GM19438 (cell line): ENCODE measurements around the gene P2RX1.

Experiments
- ATAC-seq: cut with Tn5 transposase; IDR thresholded peaks from one replicate; pipeline ENCODE4 v1.9.1; 2021; ENCODE audit warnings: low read depth; ENCODE audit not compliant: unreplicated experiment

P2RX1 gene

GRCh38 chr17:3907483-3908216, 8.6 kb downstream of the P2RX1 start:
- no peak for ATAC-seq

GRCh38 chr17:3906881-3907280, 9.4 kb downstream of the P2RX1 start:
- ATAC-seq = no peak

- ATAC-seq = no peak
Observed at GRCh38 chr17:3905017-3905520, 11.2 kb downstream of the P2RX1 start.

DNA sequence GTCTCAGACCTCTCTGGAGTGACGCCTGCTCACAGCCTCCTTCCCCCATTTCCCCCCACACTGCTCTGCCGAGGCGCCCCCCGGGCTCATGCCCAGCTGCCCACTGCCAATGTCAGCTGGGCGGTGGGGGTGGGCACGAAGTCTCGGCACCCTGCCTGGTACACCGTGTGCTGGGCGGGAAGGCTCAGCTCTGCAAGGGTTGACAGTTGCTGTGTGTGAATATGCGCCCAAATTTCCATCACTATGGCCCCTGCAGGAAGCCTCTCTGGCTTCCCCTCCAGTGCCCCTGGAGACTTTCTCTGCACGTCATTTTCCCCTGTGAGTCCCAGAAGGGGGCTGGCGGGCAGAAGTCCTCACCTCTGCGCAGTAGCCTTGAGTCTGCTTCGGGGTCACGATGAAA, 11.8 kb downstream of the P2RX1 start:
- ATAC-seq = no peak

DNA sequence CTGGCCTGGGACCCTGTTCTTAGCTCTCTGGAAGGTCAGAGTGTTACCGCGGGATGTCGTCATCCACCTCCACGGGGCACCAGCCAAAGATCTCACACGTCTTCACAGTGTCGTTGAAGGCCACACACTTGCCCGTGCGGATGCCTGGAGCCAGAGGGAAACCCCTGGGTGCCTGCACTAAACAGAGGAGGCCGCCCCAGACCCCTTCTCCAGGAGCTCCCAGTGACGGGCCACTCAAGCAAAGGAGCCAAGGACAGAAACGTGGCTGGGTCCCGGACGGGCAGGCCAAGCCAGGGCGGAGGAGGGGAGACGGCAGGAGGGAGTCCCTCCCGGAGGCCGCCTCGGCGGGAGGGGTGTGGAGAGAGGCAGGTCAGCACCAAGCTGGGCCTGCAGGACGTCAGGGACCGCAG, 12.4 kb downstream of the P2RX1 start:
- no peak for ATAC-seq

- ATAC-seq = no peak
Observed at GRCh38 chr17:3903051-3903825, 13.0 kb downstream of the P2RX1 start.

DNA sequence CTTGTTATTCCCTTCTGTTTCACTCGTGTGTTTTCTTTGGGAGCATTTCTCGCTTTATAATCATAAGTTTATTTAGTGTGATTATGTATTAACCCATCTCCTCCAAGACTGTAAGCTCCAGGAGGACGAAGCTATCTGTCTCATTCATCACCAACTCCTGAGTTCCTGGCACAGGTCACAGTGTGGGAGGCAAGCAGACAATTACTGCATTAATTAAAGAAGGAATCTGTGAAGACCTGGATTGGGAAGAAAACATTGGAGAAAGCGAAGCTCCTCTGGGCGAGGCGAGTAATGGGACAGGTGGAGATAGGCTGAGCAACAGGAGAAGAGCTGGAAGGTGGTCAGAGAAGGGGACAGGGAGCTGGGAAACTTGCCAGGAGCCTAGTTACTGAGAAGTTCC, 15.6 kb downstream of the P2RX1 start:
- ATAC-seq = no peak

- ATAC-seq = no peak
Observed at GRCh38 chr17:3897731-3898130, 18.5 kb downstream of the P2RX1 start.

GRCh38 chr17:3896968-3897235, 19.4 kb downstream of the P2RX1 start:
- ATAC-seq = no peak

- ATAC-seq = no peak
Observed at GRCh38 chr17:3896108-3896967, 19.9 kb downstream of the P2RX1 start.

- ATAC-seq = no peak
Observed at GRCh38 chr17:3895354-3895753, 20.9 kb downstream of the P2RX1 start.

- no peak for ATAC-seq
Observed at GRCh38 chr17:3894911-3895343, 21.3 kb downstream of the P2RX1 start.

GRCh38 chr17:3894188-3894587, 22.1 kb downstream of the P2RX1 start:
- no peak for ATAC-seq

- ATAC-seq = no peak
Observed at GRCh38 chr17:3893720-3894116, 22.5 kb downstream of the P2RX1 start.

DNA sequence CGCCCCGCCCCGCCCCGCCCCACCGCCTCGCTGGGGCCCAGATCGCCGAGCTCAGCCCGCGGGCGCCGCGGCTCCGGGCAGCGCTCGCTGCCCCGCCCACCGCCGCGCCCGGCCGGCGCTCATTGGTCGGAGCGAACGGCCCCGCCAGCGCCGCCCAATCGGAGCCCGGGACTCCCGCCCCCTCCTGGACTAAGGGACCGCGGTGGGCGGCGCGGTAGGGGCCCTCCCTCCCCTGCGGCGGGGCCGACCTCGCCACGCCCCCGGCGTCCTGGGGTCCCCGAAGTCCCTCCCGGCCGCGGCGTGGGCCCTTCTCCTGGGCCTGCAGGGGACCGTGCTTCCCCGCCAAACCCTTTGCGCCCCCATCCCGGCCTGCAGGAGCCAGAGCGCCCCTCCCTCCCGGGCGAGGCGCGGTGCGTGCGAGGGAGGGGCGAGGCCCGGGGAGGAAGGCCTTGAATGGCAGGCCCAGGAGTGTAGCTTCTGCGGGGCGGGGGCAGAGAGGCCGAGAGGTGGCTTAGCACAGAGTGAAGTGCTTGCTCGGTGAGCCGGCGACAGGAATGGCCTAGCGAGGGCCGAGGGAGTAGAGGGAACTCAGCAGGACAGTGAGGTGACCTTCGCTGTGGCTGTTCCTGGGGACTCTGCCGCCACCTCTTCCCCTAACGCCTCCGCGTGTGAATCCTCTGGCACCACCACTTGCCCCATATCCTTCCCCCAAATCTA, 23.1 kb downstream of the P2RX1 start, which contains the start of gene CAMKK1:
TSS of gene CAMKK1 (minus strand) at position 51 of the 717 bp plus-strand sequence. CDS start 7,366 bp downstream, outside the sequence.
- ATAC-seq = peak; percentile 88

- peak; percentile 16 for ATAC-seq
Observed at GRCh38 chr17:3892095-3892998, 23.9 kb downstream of the P2RX1 start.

DNA sequence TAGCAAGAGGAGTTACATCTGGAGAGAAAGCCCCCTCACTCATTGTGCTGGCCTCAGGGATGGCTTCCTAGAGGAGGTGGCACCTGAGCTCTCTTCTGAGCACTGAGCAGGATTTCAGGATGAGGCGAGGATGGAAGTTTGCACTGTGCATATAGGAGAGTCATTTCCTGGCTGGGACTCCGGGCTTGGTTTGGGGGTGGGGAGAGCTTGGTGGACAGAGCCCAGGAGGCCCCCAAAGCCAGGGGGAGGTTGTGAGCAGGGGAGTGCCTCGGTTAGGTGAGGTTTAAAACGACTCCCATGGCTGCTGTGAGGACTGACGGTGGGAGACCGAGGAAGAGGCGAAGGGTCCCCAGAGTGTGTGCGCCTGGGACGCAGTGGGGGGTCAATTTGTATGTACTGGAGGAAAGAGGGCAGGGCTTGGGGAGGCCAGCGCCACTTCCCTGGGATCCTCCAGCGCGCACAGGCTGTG, 24.6 kb downstream of the P2RX1 start:
- no peak for ATAC-seq

DNA sequence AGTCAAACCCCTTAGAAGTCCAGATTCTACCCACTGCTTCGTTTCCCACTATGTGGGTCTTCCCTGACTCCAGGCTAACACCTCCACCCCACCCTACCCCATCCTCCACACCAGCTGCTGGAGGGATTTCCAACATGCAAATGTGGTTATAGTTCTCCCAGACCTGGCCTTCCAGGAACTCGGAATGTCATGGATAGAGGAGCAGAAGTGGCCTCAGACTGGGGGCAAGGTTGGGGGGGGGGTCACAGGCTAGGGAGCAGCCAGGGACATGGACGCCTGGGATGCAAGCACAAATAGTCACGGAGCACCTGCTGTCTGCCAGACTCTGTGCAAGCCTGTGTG, 25.4 kb downstream of the P2RX1 start:
- no peak for ATAC-seq
